Midbrain (tissue), 1 donor: ENCODE results near the gene FRK.
A peak's percentile ranks its signal among the peaks of the same experiment; 100 is the strongest.
"Not testable (repeated sequence)": the region's sequence is repeated elsewhere in the genome, so short reads cannot be mapped to it uniquely, and the experiment has no call there.

Source experiments
- DNase-seq: peaks from one replicate; lab custom pipeline; 2025; lab: John Stamatoyannopoulos, UW

Gene FRK

GRCh38 chr6:116060572-116061283, at the start of gene FRK:
TSS of gene FRK (minus strand) at chr6:116060891. CDS start at chr6:116060311, 580 bp downstream.
- DNase-seq, result no peak

DNA sequence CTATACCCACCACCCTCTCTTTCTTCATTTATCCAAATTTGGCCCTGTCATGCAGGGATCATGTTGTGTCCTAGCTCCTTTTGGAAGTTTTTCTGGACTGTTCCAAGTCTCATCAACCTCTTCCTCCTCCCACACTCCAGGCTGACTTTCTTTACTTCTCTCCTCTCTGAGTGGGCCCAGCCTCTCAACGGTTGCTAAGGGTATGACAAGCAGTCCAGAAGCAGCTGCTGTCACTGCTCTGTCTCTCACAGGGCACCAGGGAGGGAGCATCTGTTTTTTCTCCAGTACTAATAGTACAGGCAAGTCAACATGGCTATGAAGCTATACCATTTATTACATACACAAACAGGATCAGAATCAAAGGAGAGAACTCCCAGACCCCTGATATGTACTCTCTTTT, 48.1 kb upstream of the FRK start:
- no peak for DNase-seq

- no peak for DNase-seq
These were observed 45.5 kb upstream of the FRK start for GRCh38 chr6:116106146-116106545.

- no peak for DNase-seq
These were observed 44.6 kb upstream of the FRK start for GRCh38 chr6:116105247-116105646.

DNA sequence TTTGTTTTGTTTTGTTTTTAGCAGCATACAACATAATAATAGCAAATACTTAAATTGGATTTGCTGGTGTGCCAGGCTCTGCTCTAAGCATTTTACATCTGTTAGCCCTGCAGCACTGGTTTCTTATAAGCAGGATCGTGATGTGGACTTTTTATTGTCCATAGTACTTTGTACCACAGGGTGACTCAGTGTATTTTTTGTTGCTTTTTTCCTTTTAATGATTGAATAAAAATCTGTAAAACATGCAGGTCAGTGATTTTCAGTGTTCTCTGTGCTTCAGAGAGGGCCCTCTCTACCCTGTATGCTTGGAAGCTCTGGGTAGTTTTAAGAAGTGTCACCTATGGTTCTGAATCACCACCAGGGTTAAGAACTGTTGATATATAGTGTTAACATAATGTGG, 43.9 kb upstream of the FRK start:
- no peak for DNase-seq

- DNase-seq, result no peak
These were observed 42.2 kb upstream of the FRK start for GRCh38 chr6:116102873-116103272.

GRCh38 chr6:116101790-116102189, 41.1 kb upstream of the FRK start:
- no peak for DNase-seq

GRCh38 chr6:116101302-116101718, 40.6 kb upstream of the FRK start:
- DNase-seq, result no peak

DNA sequence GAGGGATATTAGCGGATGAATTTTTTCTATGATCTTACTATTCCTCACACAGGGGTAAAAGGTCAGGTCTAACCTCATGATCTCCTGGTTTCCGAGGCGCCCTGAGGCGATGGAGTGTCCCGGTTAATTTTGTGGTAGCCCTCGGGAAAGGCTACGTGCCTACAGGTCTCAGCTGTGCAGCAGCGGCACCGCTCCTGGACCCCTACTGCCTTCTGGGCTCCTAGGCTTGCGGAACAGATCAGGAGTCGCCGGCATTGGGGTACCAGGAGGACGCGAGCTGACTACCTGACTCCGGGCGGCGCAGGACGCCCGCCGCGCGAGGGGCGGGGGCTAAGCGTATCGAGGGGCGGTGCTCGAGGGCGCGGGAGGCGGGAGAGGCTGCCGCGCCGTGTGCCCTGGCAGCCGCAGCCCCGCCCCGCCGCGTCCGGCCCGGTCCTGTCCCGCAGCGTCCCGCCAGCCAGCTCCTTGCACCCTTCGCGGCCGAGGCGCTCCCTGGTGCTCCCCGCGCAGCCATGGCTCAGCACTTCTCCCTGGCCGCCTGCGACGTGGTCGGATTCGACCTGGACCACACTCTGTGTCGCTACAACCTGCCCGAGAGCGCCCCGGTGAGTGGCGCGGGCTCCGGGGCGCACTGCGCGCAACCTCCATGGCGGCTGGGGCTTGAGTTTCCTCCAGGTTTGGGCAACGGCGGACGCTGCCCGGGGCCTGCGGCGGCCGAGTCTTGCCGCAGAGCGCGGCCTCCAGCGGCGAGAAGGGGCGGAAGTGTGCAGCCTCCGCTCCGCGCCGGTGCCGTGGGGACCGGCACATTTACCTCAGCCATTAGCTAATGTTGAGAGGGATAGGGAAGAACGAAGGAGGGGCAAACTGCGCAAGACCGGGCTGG, 40.0 kb upstream of the FRK start, which contains the start of gene NT5DC1:
Gene NT5DC1 (plus strand): TSS at position 435 of the 883 bp plus-strand sequence. CDS start 78 bp downstream, at position 513.
- peak; percentile 86 for DNase-seq

- DNase-seq, result no peak
These were observed 38.3 kb upstream of the FRK start for GRCh38 chr6:116099036-116099435.

- no peak for DNase-seq
These were observed 36.5 kb upstream of the FRK start for GRCh38 chr6:116096979-116097816.

- DNase-seq, result not testable (repeated sequence)
These were observed 35.5 kb upstream of the FRK start for GRCh38 chr6:116096048-116096759.

DNA sequence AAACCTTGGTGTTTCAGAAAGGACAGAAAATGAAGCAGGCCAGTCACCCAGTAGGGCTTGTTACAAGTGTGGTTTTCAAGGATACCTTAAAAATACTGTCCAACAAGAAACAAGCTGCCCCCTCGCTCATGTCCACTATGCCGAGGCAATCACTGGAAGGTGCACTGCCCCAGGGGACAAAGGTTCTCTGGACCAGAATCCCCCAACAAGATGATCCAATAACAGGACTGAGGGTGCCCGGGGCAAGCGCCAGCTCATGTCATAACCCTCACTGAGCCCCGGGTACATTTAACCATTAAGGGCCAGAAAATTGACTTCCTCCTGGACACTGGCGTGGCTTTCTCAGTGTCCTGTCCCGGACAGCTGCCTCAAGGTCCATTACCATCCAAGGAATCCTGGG, 33.4 kb upstream of the FRK start:
- DNase-seq, result no peak

DNA sequence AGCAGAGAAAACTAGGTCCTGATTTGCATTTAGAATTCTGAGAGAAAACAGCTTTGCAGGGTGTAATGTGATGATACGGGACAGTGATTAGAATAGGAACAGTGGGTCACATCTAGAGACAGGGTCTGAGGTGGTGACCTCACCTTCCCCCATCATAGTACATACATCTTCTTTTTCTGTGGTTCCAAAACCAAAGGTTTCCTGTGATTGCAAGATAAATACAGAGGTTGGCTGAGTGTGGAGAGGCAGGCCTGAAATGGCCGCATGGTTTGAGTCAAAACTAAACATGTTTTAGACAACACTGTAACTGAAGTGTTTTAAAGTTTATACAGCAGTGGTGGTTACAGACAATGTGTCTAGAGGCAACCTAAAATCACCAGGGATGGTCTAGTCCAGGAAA, 29.6 kb upstream of the FRK start:
- no peak for DNase-seq

DNA sequence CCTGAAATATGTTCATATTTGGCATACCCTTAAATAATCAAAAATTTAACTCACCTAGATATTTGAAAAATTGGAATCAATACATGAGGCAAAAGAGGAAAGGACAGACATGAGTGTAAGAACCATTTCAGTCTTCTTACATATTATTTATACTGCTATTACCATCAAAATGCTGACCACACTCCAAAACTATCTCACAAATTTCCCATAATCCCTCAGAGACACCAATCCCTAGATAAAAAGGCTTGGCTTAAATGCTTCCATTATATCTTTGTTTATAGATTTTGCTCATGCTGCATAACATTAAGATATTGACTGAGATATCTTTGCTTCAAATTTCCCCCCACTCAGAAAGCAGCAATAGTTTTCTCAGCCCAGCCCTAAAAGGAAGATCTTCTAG, 28.3 kb upstream of the FRK start:
- no peak for DNase-seq

- no peak for DNase-seq
These were observed 26.8 kb upstream of the FRK start for GRCh38 chr6:116087437-116088027.

- no peak for DNase-seq
These were observed 23.6 kb upstream of the FRK start for GRCh38 chr6:116084284-116084683.

GRCh38 chr6:116083052-116083451, 22.4 kb upstream of the FRK start:
- no peak for DNase-seq

- DNase-seq, result no peak
These were observed 18.3 kb upstream of the FRK start for GRCh38 chr6:116078945-116079344.

GRCh38 chr6:116078522-116078921, 17.8 kb upstream of the FRK start:
- DNase-seq, result no peak

DNA sequence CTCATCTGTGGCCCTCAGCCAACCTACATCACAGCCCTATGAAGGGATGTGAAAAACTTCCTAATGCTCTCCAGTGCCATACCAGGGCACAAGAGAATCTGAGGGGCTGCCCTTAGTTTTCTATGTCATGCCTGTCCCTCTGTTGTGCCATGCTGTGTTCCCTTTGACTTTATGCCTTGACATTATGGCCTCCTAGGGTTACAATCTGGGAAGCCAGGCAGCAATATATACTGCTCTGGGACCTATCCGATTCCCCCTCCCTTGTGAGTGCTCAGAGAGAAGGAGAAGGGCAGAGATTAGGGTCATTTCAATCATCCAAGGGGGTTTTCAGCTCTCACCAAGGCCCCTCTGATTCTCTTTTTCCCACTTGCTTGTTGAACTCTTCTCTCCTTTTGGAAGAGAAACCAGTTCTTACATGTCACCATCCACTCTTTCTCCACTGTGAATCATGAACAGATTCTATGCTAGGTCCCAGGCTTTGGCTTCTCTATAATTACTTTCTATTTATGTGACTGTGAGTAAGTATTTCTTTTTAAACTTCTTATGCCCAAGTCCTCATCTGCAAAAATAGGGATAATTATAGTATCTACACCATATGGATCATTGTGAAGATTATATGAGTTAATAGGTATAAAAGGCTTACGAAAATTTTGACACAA, 14.2 kb upstream of the FRK start:
- no peak for DNase-seq
